SK-N-MC (cell line): ENCODE data around the gene SPTSSB.

Source experiments
- DNase-seq: peaks from one replicate; pipeline ENCODE4 v3.0.0-alpha.2; 2011; ENCODE audit warnings: low read depth, low spot score
- H3K27ac ChIP-seq: fragments of 200-600 bp; sonication (generic); 2 replicates; pipeline ENCODE4 v1.5.1; 2016; ENCODE audit warnings: mixed run types
- H3K36me3 ChIP-seq: fragments of 200-600 bp; sonication (generic); 2 replicates; pipeline ENCODE4 v1.6.1; 2017; ENCODE audit warnings: antibody characterized with exemption, low read length, mixed read lengths; ENCODE audit not compliant: insufficient read depth
- H3K4me3 ChIP-seq: fragments of 200-600 bp; sonication (generic); 2 replicates; pipeline ENCODE4 v1.5.1; 2016
- H3K9ac ChIP-seq: fragments of 200-600 bp; sonication (generic); 2 replicates; pipeline ENCODE4 v1.8.0; 2017; ENCODE audit warnings: mixed run types, mixed read lengths; ENCODE audit not compliant: insufficient read length
- H3K9me3 ChIP-seq: fragments of 200-600 bp; sonication (generic); 2 replicates; pipeline ENCODE4 v1.6.1; 2017; ENCODE audit warnings: low read depth, mild to moderate bottlenecking, antibody characterized with exemption, low read length, moderate library complexity, mixed read lengths
- EZH2 ChIP-seq: fragments of 200-600 bp; sonication (generic); IDR thresholded peaks from one replicate; pipeline ENCODE4 v1.6.1; 2017; ENCODE audit warnings: antibody characterized with exemption
- FOXP2 ChIP-seq: optimal IDR thresholded peaks from 2 replicates; pipeline ENCODE3; 2011; ENCODE audit warnings: mild to moderate bottlenecking, moderate library complexity; ENCODE audit not compliant: insufficient read depth; ENCODE audit errors: extremely low read length, control extremely low read depth
- POLR2AphosphoS5 ChIP-seq: IDR thresholded peaks from 2 replicates; pipeline ENCODE4 v1.6.1; 2012; ENCODE audit warnings: mild to moderate bottlenecking, low read depth, low read length, borderline replicate concordance

Gene SPTSSB

GRCh38 chr3:161351330-161351729, 20.0 kb downstream of the SPTSSB start:
- H3K27ac ChIP-seq: no peak overlapping the region
- no peak overlapping the region for H3K4me3 ChIP-seq

GRCh38 chr3:161350916-161351315, 20.4 kb downstream of the SPTSSB start:
- TF ChIP-seq EZH2 (no peak), FOXP2 (no peak)
- no peaks in the 10 kb centered on the region for H3K36me3 ChIP-seq
- no peak overlapping the region for H3K9ac ChIP-seq
- no peak for DNase-seq
- H3K9me3 ChIP-seq: no peaks in the 10 kb centered on the region
- H3K4me3 ChIP-seq: no peak overlapping the region
- no peak overlapping the region for H3K27ac ChIP-seq

More at GRCh38 chr3:161351330-161351729, 20.0 kb downstream of the SPTSSB start:
- no peak for TF ChIP-seq FOXP2
- TF ChIP-seq EZH2: no peak
- TF ChIP-seq POLR2AphosphoS5: no peak
- no peaks in the 10 kb centered on the region for H3K9me3 ChIP-seq
- H3K36me3 ChIP-seq: no peaks in the 10 kb centered on the region
- no peak for DNase-seq
- no peak overlapping the region for H3K9ac ChIP-seq

GRCh38 chr3:161349529-161350312, 21.6 kb downstream of the SPTSSB start:
- no peak overlapping the region for H3K27ac ChIP-seq
- no peaks in the 10 kb centered on the region for H3K36me3 ChIP-seq
- no peak overlapping the region for H3K9ac ChIP-seq
- H3K4me3 ChIP-seq: no peak overlapping the region
- no peak for DNase-seq
- H3K9me3 ChIP-seq: no peaks in the 10 kb centered on the region
- TF ChIP-seq FOXP2 (no peak), POLR2AphosphoS5 (no peak), EZH2 (no peak)

GRCh38 chr3:161348796-161349400, 22.4 kb downstream of the SPTSSB start:
- H3K36me3 ChIP-seq: no peaks in the 10 kb centered on the region
- H3K4me3 ChIP-seq: no peak overlapping the region
- H3K9ac ChIP-seq: no peak overlapping the region
- no peaks in the 10 kb centered on the region for H3K9me3 ChIP-seq
- H3K27ac ChIP-seq: no peak overlapping the region
- DNase-seq: no peak
- TF ChIP-seq FOXP2 (no peak), EZH2 (no peak), POLR2AphosphoS5 (no peak)

DNA sequence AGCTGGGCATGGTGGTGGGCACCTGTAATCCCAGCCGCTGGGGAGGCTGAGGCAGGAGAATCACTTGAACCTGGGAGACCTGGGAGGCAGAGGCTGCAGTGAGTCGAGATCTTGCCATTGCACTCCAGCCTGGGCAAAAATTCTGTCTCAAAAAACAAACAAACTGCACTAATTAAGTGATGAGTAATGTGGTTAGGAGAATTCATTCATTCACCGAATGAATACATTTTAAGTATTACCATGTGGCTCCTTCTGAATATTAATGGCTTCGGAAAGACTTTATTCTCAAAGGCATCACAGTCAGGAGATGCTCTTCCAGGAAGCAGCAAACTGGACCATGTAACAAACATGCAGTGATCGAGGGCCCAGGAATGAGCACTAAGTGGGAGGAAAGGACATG, 23.6 kb downstream of the SPTSSB start:
- Histone ChIP-seq H3K9ac (no peak overlapping the region), H3K36me3 (no peaks in the 10 kb centered on the region), H3K4me3 (no peak overlapping the region), H3K9me3 (no peaks in the 10 kb centered on the region), H3K27ac (no peak overlapping the region)
- TF ChIP-seq POLR2AphosphoS5 (no peak), EZH2 (no peak), FOXP2 (no peak)
- no peak for DNase-seq

- H3K36me3 ChIP-seq: no peaks in the 10 kb centered on the region
- no peaks in the 10 kb centered on the region for H3K9me3 ChIP-seq
- H3K9ac ChIP-seq: peak overlapping the region; percentile 16
- peak overlapping the region; percentile 80 for H3K27ac ChIP-seq
- peak overlapping the region; percentile 50 for H3K4me3 ChIP-seq
- TF ChIP-seq EZH2 (no peak), POLR2AphosphoS5 (no peak), FOXP2 (peak; percentile 68)
- DNase-seq: peak; percentile 50
Measured at GRCh38 chr3:161345023-161345422, 26.3 kb downstream of the SPTSSB start.

DNA sequence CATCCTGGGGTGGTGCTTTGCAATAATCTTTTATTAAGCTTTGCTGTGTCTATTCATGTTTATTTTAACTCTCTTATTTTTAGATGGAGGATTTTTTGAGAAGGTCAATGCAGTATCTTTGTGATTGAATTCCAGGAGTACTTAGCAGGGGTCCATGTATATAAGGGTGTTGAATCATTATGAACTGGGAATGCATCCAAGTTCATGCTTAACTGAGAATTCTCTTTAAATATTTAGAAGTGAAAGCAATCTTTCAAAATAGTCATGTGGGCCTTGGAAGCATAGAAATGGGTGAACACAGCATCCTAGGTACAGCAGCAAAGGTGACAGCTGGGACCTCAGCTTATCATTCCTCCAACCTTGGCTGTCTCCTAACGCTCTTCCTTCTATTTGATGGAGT, 27.3 kb downstream of the SPTSSB start:
- Histone ChIP-seq H3K9me3 (no peaks in the 10 kb centered on the region), H3K4me3 (peak overlapping the region; percentile 50; the same call in 1 of the 2 replicates), H3K9ac (no peak overlapping the region), H3K27ac (no peak overlapping the region), H3K36me3 (no peaks in the 10 kb centered on the region)
- DNase-seq: no peak
- TF ChIP-seq FOXP2: no peak
- TF ChIP-seq POLR2AphosphoS5: no peak
- TF ChIP-seq EZH2: no peak

GRCh38 chr3:161343540-161343939, 27.8 kb downstream of the SPTSSB start:
- TF ChIP-seq POLR2AphosphoS5 (no peak), FOXP2 (no peak), EZH2 (no peak)
- no peak overlapping the region for H3K9ac ChIP-seq
- no peak overlapping the region for H3K4me3 ChIP-seq
- DNase-seq: no peak
- no peaks in the 10 kb centered on the region for H3K36me3 ChIP-seq
- H3K9me3 ChIP-seq: no peaks in the 10 kb centered on the region
- no peak overlapping the region for H3K27ac ChIP-seq

GRCh38 chr3:161342629-161343028, 28.7 kb downstream of the SPTSSB start:
- Histone ChIP-seq H3K27ac (no peak overlapping the region), H3K9me3 (no peaks in the 10 kb centered on the region), H3K36me3 (no peaks in the 10 kb centered on the region), H3K9ac (no peak overlapping the region), H3K4me3 (no peak overlapping the region)
- no peak for DNase-seq
- TF ChIP-seq EZH2 (no peak), POLR2AphosphoS5 (no peak), FOXP2 (no peak)
